ENCODE measurements around the gene GLIS1.

DNA sequence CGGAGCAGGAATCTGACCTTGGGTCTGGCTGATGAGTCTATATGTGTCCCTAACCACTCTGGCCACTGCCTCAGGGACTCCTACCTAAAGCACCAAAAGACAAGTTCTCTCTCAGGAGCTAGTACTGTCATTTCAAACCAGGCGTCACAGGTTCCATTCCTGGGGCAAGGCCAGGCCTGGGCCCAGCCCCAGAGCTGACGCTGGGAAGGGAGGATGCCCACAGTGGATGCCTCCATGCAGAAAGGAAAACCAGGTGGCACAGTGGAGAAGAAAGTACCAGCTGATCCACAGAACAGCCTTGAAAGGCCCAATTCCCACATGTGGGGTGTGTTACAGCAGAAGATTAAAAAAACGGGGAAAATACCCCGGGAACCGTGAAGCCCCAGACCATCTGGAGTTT, 202.4 kb downstream of the GLIS1 start:
- TF ChIP-seq EZH2 (IDR thresholded peaks at IDR 0.05; ENCODE audit: low read depth) = no peak
- TF ChIP-seq, protein P1, sequence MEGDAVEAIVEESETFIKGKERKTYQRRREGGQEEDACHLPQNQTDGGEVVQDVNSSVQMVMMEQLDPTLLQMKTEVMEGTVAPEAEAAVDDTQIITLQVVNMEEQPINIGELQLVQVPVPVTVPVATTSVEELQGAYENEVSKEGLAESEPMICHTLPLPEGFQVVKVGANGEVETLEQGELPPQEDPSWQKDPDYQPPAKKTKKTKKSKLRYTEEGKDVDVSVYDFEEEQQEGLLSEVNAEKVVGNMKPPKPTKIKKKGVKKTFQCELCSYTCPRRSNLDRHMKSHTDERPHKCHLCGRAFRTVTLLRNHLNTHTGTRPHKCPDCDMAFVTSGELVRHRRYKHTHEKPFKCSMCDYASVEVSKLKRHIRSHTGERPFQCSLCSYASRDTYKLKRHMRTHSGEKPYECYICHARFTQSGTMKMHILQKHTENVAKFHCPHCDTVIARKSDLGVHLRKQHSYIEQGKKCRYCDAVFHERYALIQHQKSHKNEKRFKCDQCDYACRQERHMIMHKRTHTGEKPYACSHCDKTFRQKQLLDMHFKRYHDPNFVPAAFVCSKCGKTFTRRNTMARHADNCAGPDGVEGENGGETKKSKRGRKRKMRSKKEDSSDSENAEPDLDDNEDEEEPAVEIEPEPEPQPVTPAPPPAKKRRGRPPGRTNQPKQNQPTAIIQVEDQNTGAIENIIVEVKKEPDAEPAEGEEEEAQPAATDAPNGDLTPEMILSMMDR (conservative IDR thresholded peaks at IDR 0.05) = no peak

Measured in PC-9 (cell line).